ENCODE measurements around the gene SLAMF1. TPM values are rescaled to one million over a fixed set of nuclear protein-coding genes. Genes with fewer than 3 reads are reported as not detected.

Gene SLAMF1
- total and polyA plus RNA-seq, 2 experiments from 2014 or later: not detected

GRCh38 chr1:160623862-160624261, 23.0 kb downstream of the SLAMF1 start:
- H3K4me1 ChIP-seq (ENCODE audit: insufficient read depth): no peaks in the 10 kb centered on the region
- no peaks in the 10 kb centered on the region for H3K36me3 ChIP-seq (ENCODE audit: insufficient read depth)
- no peak overlapping the region for H3K27ac ChIP-seq (ENCODE audit: low read depth)
- no peak overlapping the region for H3K27ac Mint-ChIP-seq
- DNase-seq (ENCODE audit: low spot score) (no peak), ATAC-seq (no peak)
- no peak overlapping the region for H3K4me3 Mint-ChIP-seq
- H3K9me2 ChIP-seq (ENCODE audit: insufficient read depth): peaks cover 22% of the 10 kb centered on the region
- no peaks in the 10 kb centered on the region; the same call in 2 of the 3 replicates for H3K4me1 Mint-ChIP-seq
- H3K79me2 ChIP-seq (replicated peaks; ENCODE audit: insufficient read depth): no peaks in the 10 kb centered on the region
- H3K27me3 ChIP-seq (ENCODE audit: insufficient read depth): no peaks in the 10 kb centered on the region
- no peak overlapping the region for H2AFZ ChIP-seq
- H3F3A ChIP-seq (replicated peaks; ENCODE audit: low read depth): no peaks in the 10 kb centered on the region
- no peak overlapping the region for H3K4me2 ChIP-seq
- no peaks in the 10 kb centered on the region for H4K20me1 ChIP-seq (replicated peaks; ENCODE audit: insufficient read depth)
- no peaks in the 10 kb centered on the region for H3K27me3 Mint-ChIP-seq (ENCODE audit: insufficient read depth, low read depth, poor library complexity)
- no peaks in the 10 kb centered on the region; the same call in 2 of the 3 replicates for H3K36me3 Mint-ChIP-seq (ENCODE audit: low read depth)
- H3K4me3 ChIP-seq: no peak overlapping the region
- TF ChIP-seq NANOG (IDR thresholded peaks at IDR 0.05; ENCODE audit: borderline replicate concordance) (no peak), STAT1 (IDR thresholded peaks at IDR 0.05; ENCODE audit: unreplicated experiment) (no peak), CREB1 (CRISPR knock-in tag; IDR thresholded peaks at IDR 0.05; ENCODE audit: low read depth) (no peak), REST (IDR thresholded peaks at IDR 0.05; ENCODE audit: unreplicated experiment) (no peak), POLR2AphosphoS5 (IDR thresholded peaks at IDR 0.05; ENCODE audit: low read depth) (no peak), EZH2 (IDR thresholded peaks at IDR 0.05; ENCODE audit: low read depth, unreplicated experiment) (no peak), EZH2phosphoT487 (IDR thresholded peaks at IDR 0.05; ENCODE audit: unreplicated experiment) (no peak), ZNF331 (CRISPR knock-in tag; IDR thresholded peaks at IDR 0.05; ENCODE audit: low read depth) (no peak), JUNB (IDR thresholded peaks at IDR 0.05; ENCODE audit: unreplicated experiment) (no peak), CTCF (conservative IDR thresholded peaks at IDR 0.05; ENCODE audit: low read depth in 2 of 2) (no peak)
- H3K9me3 Mint-ChIP-seq: peaks cover 4% of the 10 kb centered on the region; the same call in 2 of the 3 replicates

- no peak overlapping the region for H3K4me3 ChIP-seq
- no peak for DNase-seq (ENCODE audit: low spot score)
- no peak overlapping the region for H3K4me2 ChIP-seq
- no peaks in the 10 kb centered on the region for H4K20me1 ChIP-seq (replicated peaks; ENCODE audit: insufficient read depth)
- peaks cover 5% of the 10 kb centered on the region; the same call in 2 of the 3 replicates for H3K9me3 Mint-ChIP-seq
- H2AFZ ChIP-seq: no peak overlapping the region
- H3K27ac Mint-ChIP-seq: no peak overlapping the region
- no peaks in the 10 kb centered on the region for H3F3A ChIP-seq (replicated peaks; ENCODE audit: low read depth)
- peaks cover 22% of the 10 kb centered on the region for H3K9me2 ChIP-seq (ENCODE audit: insufficient read depth)
- no peak for ATAC-seq
- peaks cover under 1% of the 10 kb centered on the region; the same call in 2 of the 3 replicates for H3K4me1 Mint-ChIP-seq
- no peaks in the 10 kb centered on the region for H3K4me1 ChIP-seq (ENCODE audit: insufficient read depth)
- no peaks in the 10 kb centered on the region; the same call in 2 of the 3 replicates for H3K36me3 Mint-ChIP-seq (ENCODE audit: low read depth)
- H3K36me3 ChIP-seq (ENCODE audit: insufficient read depth): no peaks in the 10 kb centered on the region
- no peak overlapping the region for H3K27ac ChIP-seq (ENCODE audit: low read depth)
- no peaks in the 10 kb centered on the region for H3K27me3 Mint-ChIP-seq (ENCODE audit: insufficient read depth, low read depth, poor library complexity)
- H3K4me3 Mint-ChIP-seq: no peak overlapping the region
- H3K27me3 ChIP-seq (ENCODE audit: insufficient read depth): no peaks in the 10 kb centered on the region
- no peaks in the 10 kb centered on the region for H3K79me2 ChIP-seq (replicated peaks; ENCODE audit: insufficient read depth)
- TF ChIP-seq EZH2phosphoT487 (IDR thresholded peaks at IDR 0.05; ENCODE audit: unreplicated experiment): no peak
- no peak for TF ChIP-seq REST (IDR thresholded peaks at IDR 0.05; ENCODE audit: unreplicated experiment)
- TF ChIP-seq ZNF331 (CRISPR knock-in tag; IDR thresholded peaks at IDR 0.05; ENCODE audit: low read depth): no peak
- no peak for TF ChIP-seq NANOG (IDR thresholded peaks at IDR 0.05; ENCODE audit: borderline replicate concordance)
- TF ChIP-seq JUNB (IDR thresholded peaks at IDR 0.05; ENCODE audit: unreplicated experiment): no peak
These were observed 23.6 kb downstream of the SLAMF1 start for GRCh38 chr1:160623227-160623633.

Data from GM23338 (cell line).